ENCODE results near the gene CUL2.

- TF ChIP-seq POLR2AphosphoS5 (IDR thresholded peaks at IDR 0.05; ENCODE audit: borderline replicate concordance, low read depth, low read length) (no peak), EZH2 (IDR thresholded peaks at IDR 0.05) (no peak), FOXP2 (optimal IDR thresholded peaks at IDR 0.05; ENCODE audit: control extremely low read depth, extremely low read length, insufficient read depth) (no peak)
These were observed 104.3 kb downstream of the CUL2 start for GRCh38 chr10:34985823-34986222.

Measured in SK-N-MC (cell line).